Ovary (tissue), 9 donors: ENCODE results near the gene UBE2E3. TPM values are rescaled to one million over a fixed set of nuclear protein-coding genes. Genes with fewer than 3 reads are reported as not detected.

Source experiments
- DNase-seq, 5 donors: peaks; one replicate each; pipeline ENCODE4 v3.0.0-alpha.2; 2019 to 2020
- H3K27ac ChIP-seq, 2 donors: fragments of 200-600 bp; one replicate each; pipeline versions ENCODE4 v1.5.1 to v1.8.0; 2019 to 2022
- H3K27me3 ChIP-seq: fragments of 200-600 bp; one replicate; pipeline ENCODE4 v1.8.0; 2022
- H3K36me3 ChIP-seq: fragments of 200-600 bp; sonication (generic); one replicate; pipeline ENCODE4 v1.5.1; 2019
- H3K4me1 ChIP-seq: one replicate; pipeline ENCODE4 v1.8.1; 2013; ENCODE audit warnings: mild to moderate bottlenecking, moderate library complexity; ENCODE audit not compliant: insufficient read depth
- H3K4me3 ChIP-seq: fragments of 200-600 bp; sonication (generic); one replicate; pipeline ENCODE4 v1.5.1; 2017
- H3K9me3 ChIP-seq, 2 donors: fragments of 200-600 bp in 1 of 2; sonication (generic) in 1 of 2; one replicate each; pipeline versions ENCODE4 v1.5.1 to v1.8.1; 2013 to 2019; ENCODE audit warnings: mild to moderate bottlenecking in 1 of 2, moderate library complexity in 1 of 2
- EP300 ChIP-seq: sonication (generic); formaldehyde crosslinking; IDR thresholded peaks from one replicate; pipeline ENCODE4 v1.6.1; 2017; ENCODE audit warnings: antibody characterized with exemption
- POLR2A ChIP-seq: fragments of 450-650 bp; IDR thresholded peaks from one replicate; pipeline ENCODE4 v1.6.1; 2017; ENCODE audit warnings: antibody characterized with exemption, mild to moderate bottlenecking, moderate library complexity
- WGBS, 3 donors: extraction: QIAGEN DNeasy Blood & Tissue Kit in 1 of 3; methylation state at CpG; one replicate each; pipeline versions ENCODE4 v1.1.5 to v1.1.7; 2013 to 2017; 5-methylcytosine and 5-hydroxymethylcytosine counted together
- intact Hi-C, 4 donors: fragments of 100-400 bp; cut with DNase I; formaldehyde crosslinking; loops; one replicate each; pipeline versions ENCODE4 v1.11.0 to v1.15.1; 2022 to 2023
- polyA plus RNA-seq, 2 donors: library from polyadenylated mRNA; stranded (reverse); fragments of 200-250 nt in 1 of 2; fragments of 350-450 nt in 1 of 2; fragmentation: Illumina TruSeq in 1 of 2; extraction: RNeasy Lipid Tissue Mini Kit (QIAGEN cat#74804) in 1 of 2; gene quantifications; one replicate each; pipeline ENCODE4 v1.2.3, GENCODE V29; 2013 to 2014
- total RNA-seq, 7 donors: library from RNA; depleted of rRNA in 2 of 7; stranded (reverse); fragments of >200 nt in 2 of 7; fragmentation: NEBNext Ultra II Directional in 3 of 7; extraction: Animal tissue kit (Norgen Biotek cat#: 25700) in 3 of 7; gene quantifications; one replicate each; pipeline versions ENCODE4 v1.1.0 to v1.2.4, GENCODE V29; 2016 to 2023
- TF ChIP-seq, protein P1 (sequence below), 3 donors: fragments of 450-650 bp in 2 of 3; fragments of 200-600 bp in 1 of 3; IDR thresholded peaks; one replicate each; pipeline versions ENCODE4 v1.5.1 to v1.8.0; 2016 to 2022; ENCODE audit warnings: antibody characterized with exemption in 3 of 3, mild to moderate bottlenecking in 1 of 3
- donor health status: DM: no; HTN: no; CAD: no; lungs with moderate emphysema.
- donor health status: DM: no; HTN: no; CAD: no.
- donor health status: Bipolar disorder and iron deficiency.
- donor health status: DM: yes; HTN: yes; CAD: no.
- donor health status: DM: no; HTN: no; CAD: no.
- donor health status: DM: yes; HTN: yes; CAD: no.

UBE2E3 gene
- total and polyA plus RNA-seq, 9 donors, result 43.0 to 96.3 (median 49.8) TPM

DNA sequence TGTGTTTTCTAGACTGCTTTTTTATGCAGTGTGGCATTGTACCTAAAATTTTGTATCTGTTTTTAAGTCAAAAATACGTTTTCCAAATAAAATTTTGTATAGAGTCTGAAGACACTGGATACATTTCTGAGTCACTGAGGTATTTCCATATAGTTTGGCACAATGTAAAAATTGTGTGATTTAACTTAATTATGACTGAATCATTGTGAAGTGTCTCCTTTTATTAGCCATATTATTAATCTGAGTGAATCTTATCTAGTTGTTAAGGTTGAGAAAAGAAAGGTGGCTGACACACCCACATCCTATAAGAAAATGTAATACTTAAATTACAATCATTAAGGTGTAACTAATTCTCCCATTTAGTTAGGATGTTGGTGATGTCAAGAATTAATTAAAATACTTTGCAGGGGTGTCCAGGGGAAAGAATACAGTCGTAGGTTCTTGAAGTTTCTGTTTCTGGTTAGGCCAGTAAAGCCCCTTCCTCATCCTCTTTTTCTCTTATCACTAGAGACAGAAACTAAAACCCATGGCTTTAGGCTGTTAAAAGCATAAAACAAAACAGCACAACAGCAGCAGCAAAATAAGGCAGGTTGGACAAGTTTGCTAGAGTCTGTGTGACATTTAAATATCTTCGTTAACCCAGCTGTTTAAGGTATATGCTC is 71.6 kb downstream of the UBE2E3 start:
- WGBS, 3 donors, result 90 to 91% (median 91%) methylated on average over 3 of the region's 3 CpGs
- Histone ChIP-seq H3K27ac (no peak overlapping the region), H3K4me1 (no peaks in the 10 kb centered on the region), H3K36me3 (no peaks in the 10 kb centered on the region), H3K27me3 (no peaks in the 10 kb centered on the region), H3K4me3 (no peak overlapping the region), H3K9me3 (no peaks in the 10 kb centered on the region)
- TF ChIP-seq, protein P1, sequence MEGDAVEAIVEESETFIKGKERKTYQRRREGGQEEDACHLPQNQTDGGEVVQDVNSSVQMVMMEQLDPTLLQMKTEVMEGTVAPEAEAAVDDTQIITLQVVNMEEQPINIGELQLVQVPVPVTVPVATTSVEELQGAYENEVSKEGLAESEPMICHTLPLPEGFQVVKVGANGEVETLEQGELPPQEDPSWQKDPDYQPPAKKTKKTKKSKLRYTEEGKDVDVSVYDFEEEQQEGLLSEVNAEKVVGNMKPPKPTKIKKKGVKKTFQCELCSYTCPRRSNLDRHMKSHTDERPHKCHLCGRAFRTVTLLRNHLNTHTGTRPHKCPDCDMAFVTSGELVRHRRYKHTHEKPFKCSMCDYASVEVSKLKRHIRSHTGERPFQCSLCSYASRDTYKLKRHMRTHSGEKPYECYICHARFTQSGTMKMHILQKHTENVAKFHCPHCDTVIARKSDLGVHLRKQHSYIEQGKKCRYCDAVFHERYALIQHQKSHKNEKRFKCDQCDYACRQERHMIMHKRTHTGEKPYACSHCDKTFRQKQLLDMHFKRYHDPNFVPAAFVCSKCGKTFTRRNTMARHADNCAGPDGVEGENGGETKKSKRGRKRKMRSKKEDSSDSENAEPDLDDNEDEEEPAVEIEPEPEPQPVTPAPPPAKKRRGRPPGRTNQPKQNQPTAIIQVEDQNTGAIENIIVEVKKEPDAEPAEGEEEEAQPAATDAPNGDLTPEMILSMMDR (IDR thresholded peaks at IDR 0.05), result no peak
- TF ChIP-seq POLR2A (no peak), EP300 (no peak)
- intact Hi-C loops, result no loop called here
- DNase-seq, result no peak

DNA sequence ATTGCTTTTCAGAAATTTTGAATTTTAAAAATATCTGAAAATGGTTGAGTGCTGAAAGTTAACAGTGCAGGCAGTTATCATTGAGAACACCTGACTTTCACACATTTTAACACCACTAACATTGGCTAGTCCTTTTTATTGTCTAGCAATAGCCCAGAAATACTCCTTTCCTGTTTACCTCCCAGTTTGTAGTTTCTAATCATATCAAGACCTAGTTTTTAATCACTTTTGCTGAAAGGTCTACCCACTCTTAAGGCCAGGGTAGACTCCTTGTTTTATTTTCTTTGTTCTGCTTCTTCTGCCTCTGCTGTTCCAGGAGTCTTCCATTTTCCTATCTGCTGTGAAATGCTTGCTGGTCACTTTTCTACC is 72.1 kb downstream of the UBE2E3 start:
- Histone ChIP-seq H3K27ac (no peak overlapping the region), H3K36me3 (no peaks in the 10 kb centered on the region), H3K4me1 (no peaks in the 10 kb centered on the region), H3K9me3 (no peaks in the 10 kb centered on the region), H3K4me3 (no peak overlapping the region), H3K27me3 (no peaks in the 10 kb centered on the region)
- no peak for DNase-seq
- intact Hi-C loops, result no loop called here
- TF ChIP-seq EP300, result no peak
- TF ChIP-seq, protein P1 (IDR thresholded peaks at IDR 0.05), result no peak
- no peak for TF ChIP-seq POLR2A

GRCh38 chr2:181054256-181054655 is 73.9 kb downstream of the UBE2E3 start:
- TF ChIP-seq POLR2A (no peak), EP300 (no peak)
- TF ChIP-seq, protein P1 (IDR thresholded peaks at IDR 0.05), result no peak
- no peak for DNase-seq
- WGBS, 3 donors, result 97% methylated on average over 2 of the region's 2 CpGs
- H3K4me3 ChIP-seq, result no peak overlapping the region
- H3K9me3 ChIP-seq, result no peaks in the 10 kb centered on the region
- H3K27ac ChIP-seq, result no peak overlapping the region
- H3K27me3 ChIP-seq, result no peaks in the 10 kb centered on the region
- H3K4me1 ChIP-seq, result no peaks in the 10 kb centered on the region
- no peaks in the 10 kb centered on the region for H3K36me3 ChIP-seq
- intact Hi-C loops, result no loop called here

- no peak overlapping the region for H3K4me3 ChIP-seq
- no peak overlapping the region for H3K27ac ChIP-seq
- no peaks in the 10 kb centered on the region for H3K36me3 ChIP-seq
- no peaks in the 10 kb centered on the region for H3K4me1 ChIP-seq
- WGBS, 3 donors, result 90 to 98% (median 94%) methylated on average over 2 of the region's 2 CpGs
- no peaks in the 10 kb centered on the region for H3K27me3 ChIP-seq
- TF ChIP-seq, protein P1 (IDR thresholded peaks at IDR 0.05), result no peak
- TF ChIP-seq POLR2A, result no peak
- no peak for TF ChIP-seq EP300
- intact Hi-C loops, result no loop called here
- no peaks in the 10 kb centered on the region for H3K9me3 ChIP-seq
- DNase-seq, result no peak
Observed at GRCh38 chr2:181054843-181055242, 74.4 kb downstream of the UBE2E3 start.
